GM21447 (cell line): ENCODE results near the gene GPR78.
"Not testable (repeated sequence)": the region's sequence is repeated elsewhere in the genome, so short reads cannot be mapped to it uniquely, and the experiment has no call there.

ENCODE experiments used
- ATAC-seq: cut with Tn5 transposase; IDR thresholded peaks from one replicate; pipeline ENCODE4 v1.9.1; 2021; ENCODE audit not compliant: unreplicated experiment

Gene GPR78

GRCh38 chr4:8560265-8561047 lies 19.7 kb upstream of the GPR78 start:
- no peak for ATAC-seq

GRCh38 chr4:8564595-8564994 lies 15.6 kb upstream of the GPR78 start:
- ATAC-seq, result no peak

GRCh38 chr4:8568068-8568668 lies 12.0 kb upstream of the GPR78 start:
- no peak for ATAC-seq

- no peak for ATAC-seq
Observed at GRCh38 chr4:8570201-8570600, 10.0 kb upstream of the GPR78 start.

GRCh38 chr4:8571702-8572685 lies 8.2 kb upstream of the GPR78 start:
- no peak for ATAC-seq

- ATAC-seq, result no peak
Observed at GRCh38 chr4:8573266-8573665, 6.9 kb upstream of the GPR78 start.

GRCh38 chr4:8574796-8575370 lies 5.3 kb upstream of the GPR78 start:
- no peak for ATAC-seq

GRCh38 chr4:8575457-8575856 lies 4.7 kb upstream of the GPR78 start:
- no peak for ATAC-seq

GRCh38 chr4:8576591-8576990 lies 3.6 kb upstream of the GPR78 start:
- ATAC-seq, result not testable (repeated sequence)

GRCh38 chr4:8577046-8577445 lies 3.1 kb upstream of the GPR78 start:
- ATAC-seq, result no peak

GRCh38 chr4:8577972-8578371 lies 2.2 kb upstream of the GPR78 start:
- ATAC-seq, result no peak

GRCh38 chr4:8578717-8579116 lies 1.5 kb upstream of the GPR78 start:
- ATAC-seq, result no peak

GRCh38 chr4:8579526-8580320 lies 469 bp upstream of the GPR78 start:
- ATAC-seq, result no peak

GRCh38 chr4:8581094-8581861 lies 1.1 kb downstream of the GPR78 start:
- no peak for ATAC-seq

- no peak for ATAC-seq
Observed at GRCh38 chr4:8582016-8582415, 1.8 kb downstream of the GPR78 start.

- ATAC-seq, result no peak
Observed at GRCh38 chr4:8582436-8582835, 2.2 kb downstream of the GPR78 start.

- no peak for ATAC-seq
Observed at GRCh38 chr4:8582941-8583654, 2.9 kb downstream of the GPR78 start.

- ATAC-seq, result no peak
Observed at GRCh38 chr4:8583655-8584025, 3.4 kb downstream of the GPR78 start.

- no peak for ATAC-seq
Observed at GRCh38 chr4:8585186-8585585, 5.0 kb downstream of the GPR78 start.
